Mesothelial cell of epicardium (in vitro differentiated cells): ENCODE data around the gene ATP5F1A. TPM values are rescaled to one million over a fixed set of nuclear protein-coding genes. Genes with fewer than 3 reads are reported as not detected.
"Not testable (repeated sequence)": the region's sequence is repeated elsewhere in the genome, so short reads cannot be mapped to it uniquely, and the experiment has no call there.

Source experiments
- DNase-seq, 2 experiments: peaks; one replicate each; pipeline ENCODE4 v3.0.0; 2021; ENCODE audit warnings: low spot score in 2 of 2; ENCODE audit not compliant: unreplicated experiment in 2 of 2
- H3K27ac Mint-ChIP-seq: 2 replicates; pipeline ENCODE4 v1.8.0; 2021; ENCODE audit warnings: mixed read lengths
- H3K27me3 Mint-ChIP-seq: 2 replicates; pipeline ENCODE4 v1.8.0; 2021; ENCODE audit warnings: low read depth, mixed read lengths
- H3K36me3 Mint-ChIP-seq: 2 replicates; pipeline ENCODE4 v1.8.0; 2021; ENCODE audit warnings: mixed read lengths
- H3K4me1 Mint-ChIP-seq: 2 replicates; pipeline ENCODE4 v1.8.0; 2021; ENCODE audit warnings: mixed read lengths
- H3K4me3 Mint-ChIP-seq: 2 replicates; pipeline ENCODE4 v1.8.0; 2021; ENCODE audit warnings: mild to moderate bottlenecking, moderate library complexity, mixed read lengths
- H3K9me3 Mint-ChIP-seq: 2 replicates; pipeline ENCODE4 v1.8.0; 2021; ENCODE audit warnings: mixed read lengths
- CTCF ChIP-seq: fragments of 200-600 bp; sonication (generic); IDR thresholded peaks from one replicate; pipeline ENCODE4 v1.5.0; 2021; ENCODE audit warnings: antibody characterized with exemption; ENCODE audit not compliant: unreplicated experiment
- total RNA-seq: library from RNA; stranded (reverse); gene quantifications from 3 replicates; pipeline ENCODE4 v1.2.1, GENCODE V29; 2021

ATP5F1A gene
- total RNA-seq, 1 donor from 2014 or later: 322 TPM

DNA sequence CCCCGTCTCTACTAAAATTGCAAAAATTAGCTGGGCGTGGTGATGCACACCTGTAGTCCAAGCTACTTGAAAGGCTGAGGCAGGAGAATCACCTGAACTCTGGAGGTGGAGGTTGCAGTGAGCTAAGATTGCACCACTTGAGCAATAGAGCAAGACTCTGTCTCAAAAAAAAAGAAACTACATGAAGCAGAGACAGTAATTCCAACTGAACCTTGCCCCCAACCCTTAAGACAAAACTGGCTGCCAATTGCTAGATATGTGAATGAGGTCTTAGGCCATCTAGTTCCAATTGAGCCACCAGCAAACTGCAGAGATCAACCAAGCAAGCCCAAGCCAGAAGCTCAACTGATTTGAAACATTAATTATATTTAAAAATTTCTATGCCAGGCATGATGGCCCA lies 32.0 kb upstream of the ATP5F1A start:
- H3K4me1 Mint-ChIP-seq: no peaks in the 10 kb centered on the region
- no peaks in the 10 kb centered on the region for H3K27me3 Mint-ChIP-seq
- peaks cover 28% of the 10 kb centered on the region for H3K36me3 Mint-ChIP-seq
- no peak overlapping the region for H3K4me3 Mint-ChIP-seq
- no peaks in the 10 kb centered on the region for H3K9me3 Mint-ChIP-seq
- no peak for TF ChIP-seq CTCF
- DNase-seq: no peak
- no peak overlapping the region for H3K27ac Mint-ChIP-seq

- H3K4me3 Mint-ChIP-seq, H3K4me1 Mint-ChIP-seq, DNase-seq, H3K27me3 Mint-ChIP-seq, H3K27ac Mint-ChIP-seq, H3K9me3 Mint-ChIP-seq: not testable (repeated sequence)
- H3K36me3 Mint-ChIP-seq: peaks cover 35% of the 10 kb centered on the region
These were observed 28.5 kb upstream of the ATP5F1A start for GRCh38 chr18:46126625-46127024.

DNA sequence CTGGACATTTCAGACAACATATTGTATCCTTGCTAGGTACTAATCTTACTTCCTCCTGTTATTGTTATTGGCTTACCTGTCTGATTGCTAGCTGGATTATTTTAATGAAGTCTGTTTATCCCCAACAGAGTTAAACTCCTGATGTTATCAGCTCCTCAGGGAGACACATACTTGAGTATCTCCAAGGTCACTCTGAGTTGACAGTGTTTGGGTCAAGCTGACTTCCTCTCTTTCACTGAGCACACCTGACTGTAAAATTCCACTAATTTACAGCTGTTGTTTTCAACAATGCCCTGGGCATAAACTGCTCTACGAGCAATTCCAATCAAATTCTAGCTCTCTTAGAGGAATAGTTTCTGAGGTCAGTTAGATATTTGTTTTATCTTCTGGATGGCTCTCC lies 15.7 kb upstream of the ATP5F1A start:
- H3K27ac Mint-ChIP-seq: peak overlapping the region; percentile 10
- peaks cover 7% of the 10 kb centered on the region for H3K9me3 Mint-ChIP-seq
- H3K4me1 Mint-ChIP-seq: no peaks in the 10 kb centered on the region
- H3K36me3 Mint-ChIP-seq: peaks cover 54% of the 10 kb centered on the region
- no peak for TF ChIP-seq CTCF
- no peaks in the 10 kb centered on the region for H3K27me3 Mint-ChIP-seq
- no peak overlapping the region for H3K4me3 Mint-ChIP-seq
- DNase-seq: no peak

DNA sequence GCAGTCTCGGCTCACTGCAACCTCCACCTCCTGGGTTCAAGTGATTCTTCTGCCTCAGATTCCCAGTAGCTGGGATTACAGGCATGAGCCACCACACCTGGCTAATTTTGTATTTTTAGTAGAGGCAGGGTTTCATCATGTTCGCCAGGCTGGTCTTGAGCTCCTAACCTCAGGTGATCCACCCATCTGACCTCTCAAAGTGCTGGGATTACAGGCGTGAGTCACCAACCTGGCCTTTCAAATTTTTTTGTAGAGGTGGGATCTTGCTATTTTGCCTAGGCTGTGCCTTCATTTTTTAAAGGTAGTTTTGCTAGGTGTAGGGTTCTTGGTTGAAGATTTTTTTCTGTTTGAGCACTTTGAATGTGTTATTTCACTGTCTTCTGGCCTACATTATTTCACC lies 12.3 kb upstream of the ATP5F1A start:
- no peak for TF ChIP-seq CTCF
- peaks cover 48% of the 10 kb centered on the region for H3K36me3 Mint-ChIP-seq
- no peak overlapping the region for H3K27ac Mint-ChIP-seq
- peaks cover 7% of the 10 kb centered on the region for H3K9me3 Mint-ChIP-seq
- no peaks in the 10 kb centered on the region for H3K4me1 Mint-ChIP-seq
- H3K27me3 Mint-ChIP-seq: no peaks in the 10 kb centered on the region
- DNase-seq: no peak
- H3K4me3 Mint-ChIP-seq: no peak overlapping the region

DNA sequence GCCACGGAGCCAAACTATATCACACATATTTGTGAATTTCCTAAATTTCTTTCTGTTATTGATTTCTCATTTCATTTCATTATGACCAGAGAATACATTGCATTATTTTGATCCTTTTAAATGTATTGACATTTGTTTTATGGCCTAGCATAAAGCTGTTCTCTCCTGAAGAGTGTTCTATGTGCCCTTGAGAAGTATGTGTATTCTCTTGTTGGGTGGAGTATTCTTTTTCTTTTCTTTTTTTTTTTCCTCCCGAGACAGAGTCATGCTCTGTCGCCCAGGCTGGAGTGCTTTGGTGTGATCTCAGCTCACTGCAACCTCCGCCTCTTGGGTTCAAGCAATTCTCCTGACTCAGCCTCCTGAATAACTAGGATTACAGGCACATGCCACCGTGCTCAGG lies 11.3 kb upstream of the ATP5F1A start:
- Mint-ChIP-seq H3K9me3 (peaks cover 7% of the 10 kb centered on the region), H3K27me3 (no peaks in the 10 kb centered on the region), H3K4me1 (peaks cover 6% of the 10 kb centered on the region), H3K4me3 (no peak overlapping the region), H3K36me3 (peaks cover 41% of the 10 kb centered on the region), H3K27ac (no peak overlapping the region)
- no peak for TF ChIP-seq CTCF
- no peak for DNase-seq

DNA sequence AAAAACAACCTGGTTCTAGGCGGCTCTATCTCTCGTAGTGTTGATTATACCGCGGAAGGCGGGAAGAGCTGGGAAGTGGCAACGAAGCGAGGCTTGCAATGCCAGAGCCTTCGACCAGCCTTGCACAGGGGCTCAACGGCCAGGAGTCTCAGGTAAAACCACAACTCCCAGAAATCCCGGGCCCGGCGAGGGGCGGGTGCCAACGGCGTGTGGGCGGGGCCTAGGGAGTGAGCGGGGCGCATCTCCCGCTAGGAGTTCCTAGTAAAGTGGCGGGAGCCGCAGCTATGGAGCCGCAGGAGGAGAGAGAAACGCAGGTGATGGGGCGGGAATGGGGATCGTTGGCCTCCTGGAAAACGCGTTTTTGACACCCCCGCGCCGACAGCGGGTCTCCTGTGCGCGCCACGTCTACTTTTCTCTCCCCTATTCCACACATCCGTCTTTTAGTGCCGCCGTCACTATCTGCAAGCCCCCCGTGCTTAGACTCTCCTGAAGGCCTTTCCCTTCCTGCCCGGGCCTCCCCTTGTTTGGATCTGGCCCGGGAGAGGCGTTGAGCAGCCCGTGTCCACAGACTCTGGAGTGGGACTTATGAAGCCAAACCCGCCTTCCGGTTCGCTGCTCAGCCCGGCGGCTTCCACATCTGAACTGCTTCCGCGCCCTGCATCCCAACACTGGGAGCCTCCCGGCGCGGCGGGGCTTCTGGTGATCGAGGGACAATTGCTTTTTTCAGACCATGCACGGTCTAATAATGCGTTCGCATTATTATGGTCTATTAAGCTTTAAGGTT lies 6.2 kb upstream of the ATP5F1A start, which contains the start of gene HAUS1:
Gene HAUS1, plus strand, starts transcription at position 258 of the 784 bp plus-strand sequence. Its CDS starts 27 bp downstream, at position 285.
- no peak for TF ChIP-seq CTCF
- no peaks in the 10 kb centered on the region for H3K27me3 Mint-ChIP-seq
- peaks cover 11% of the 10 kb centered on the region for H3K36me3 Mint-ChIP-seq
- peak within 1 kb of the TSS; percentile 95 for H3K27ac Mint-ChIP-seq
- peaks cover 8% of the 10 kb centered on the region for H3K4me1 Mint-ChIP-seq
- peak; percentile 77 to 92 for DNase-seq
- no peaks in the 10 kb centered on the region for H3K9me3 Mint-ChIP-seq
- peak within 1 kb of the TSS; percentile 98 for H3K4me3 Mint-ChIP-seq
